HG02885 (cell line): ENCODE results near the gene TACR1.
"Not testable (repeated sequence)": the region's sequence is repeated elsewhere in the genome, so short reads cannot be mapped to it uniquely, and the experiment has no call there.

Experiments used
- ATAC-seq: cut with Tn5 transposase; IDR thresholded peaks from one replicate; pipeline ENCODE4 v1.9.1; 2021; ENCODE audit warnings: mild to moderate bottlenecking; ENCODE audit not compliant: unreplicated experiment, poor library complexity

TACR1 gene

DNA sequence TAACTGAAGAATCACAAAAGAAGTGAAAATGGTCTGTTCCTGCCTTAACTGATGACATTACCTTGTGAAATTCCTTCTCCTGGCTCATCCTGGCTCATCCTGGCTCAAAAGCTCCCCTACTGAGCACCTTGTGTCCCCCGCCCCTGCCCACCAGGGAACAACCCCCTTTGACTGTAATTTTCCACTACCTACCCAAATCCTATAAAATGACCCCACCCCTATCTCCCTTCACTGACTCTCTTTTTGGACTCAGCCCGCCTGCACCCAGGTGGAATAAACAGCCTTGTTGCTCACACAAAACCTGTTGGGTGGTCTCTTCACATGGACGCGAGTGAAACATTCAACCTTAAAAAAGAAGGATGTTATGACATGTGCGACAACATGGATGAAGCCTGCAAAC is 142.2 kb downstream of the TACR1 start:
- ATAC-seq, result not testable (repeated sequence)

DNA sequence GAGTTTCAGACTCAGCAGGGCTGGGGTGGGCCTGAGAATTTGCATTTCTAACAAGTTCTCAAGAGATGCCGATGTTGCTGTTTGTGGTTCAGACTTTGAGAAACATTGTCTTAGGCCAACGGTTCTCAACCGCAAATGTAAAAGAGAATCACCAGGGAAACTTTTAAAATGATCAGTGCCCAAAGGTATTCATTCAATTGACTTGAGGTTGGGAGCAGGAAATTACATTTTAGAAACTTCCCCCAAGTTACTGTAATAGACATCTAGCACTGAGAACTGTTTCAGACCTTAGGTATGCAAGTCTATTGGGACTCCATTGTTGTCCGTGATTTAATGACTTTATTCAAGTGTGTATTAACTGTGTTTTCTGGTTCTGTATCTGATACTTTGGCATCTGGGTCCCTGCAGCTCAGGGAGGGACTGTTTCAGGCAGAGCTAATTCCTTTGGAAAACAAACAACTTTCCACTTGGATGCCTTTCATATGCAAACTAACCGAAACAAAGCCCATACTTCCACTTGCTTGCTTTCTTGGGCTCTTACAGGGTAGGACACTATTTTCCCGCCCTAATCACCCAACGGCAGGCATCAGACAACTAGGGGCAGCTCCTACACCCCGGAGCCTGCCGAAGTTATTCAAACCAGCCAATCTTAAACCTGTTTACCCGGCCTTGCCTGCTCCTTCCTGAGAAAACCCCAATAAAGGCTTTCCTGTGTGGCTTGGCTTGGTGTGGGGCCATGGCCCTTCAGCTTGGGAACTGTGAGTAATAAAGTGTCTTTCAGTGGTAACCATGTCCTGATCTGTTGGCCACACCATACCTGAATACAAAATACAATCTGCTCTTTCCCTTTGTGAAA is 143.3 kb downstream of the TACR1 start:
- peak; percentile 74 for ATAC-seq

DNA sequence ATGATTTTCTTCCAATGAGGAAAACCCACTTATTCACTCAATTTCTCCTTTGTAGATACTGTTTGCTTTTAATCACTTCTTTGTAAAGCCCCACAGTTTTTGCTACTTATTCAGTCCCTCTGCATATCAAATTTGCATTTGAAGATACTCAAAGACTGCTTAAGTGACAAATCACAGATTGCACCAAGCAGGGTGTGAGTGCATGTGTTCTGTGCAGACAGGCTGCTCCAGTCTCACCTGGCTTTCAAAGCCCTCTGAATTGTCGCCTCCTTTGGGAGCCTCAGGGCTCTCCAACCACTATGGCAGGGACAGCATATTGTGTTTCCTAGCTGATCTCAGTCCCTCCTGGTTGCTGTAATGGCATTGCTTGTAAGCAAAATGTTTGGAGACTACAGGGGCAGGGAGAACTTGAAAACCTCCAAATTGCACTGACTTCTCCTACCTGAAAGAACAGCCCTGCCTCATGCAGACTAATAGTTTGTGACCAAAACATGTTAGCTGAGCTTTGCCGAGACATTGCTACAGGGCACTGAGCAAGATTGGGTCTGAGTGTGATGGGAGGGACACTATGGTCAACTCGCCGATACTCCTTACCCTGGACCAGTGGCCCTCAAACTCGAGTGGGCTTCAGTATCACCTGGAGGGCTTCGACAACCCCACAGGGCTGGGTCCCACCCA is 144.0 kb downstream of the TACR1 start:
- ATAC-seq, result peak; percentile 18

DNA sequence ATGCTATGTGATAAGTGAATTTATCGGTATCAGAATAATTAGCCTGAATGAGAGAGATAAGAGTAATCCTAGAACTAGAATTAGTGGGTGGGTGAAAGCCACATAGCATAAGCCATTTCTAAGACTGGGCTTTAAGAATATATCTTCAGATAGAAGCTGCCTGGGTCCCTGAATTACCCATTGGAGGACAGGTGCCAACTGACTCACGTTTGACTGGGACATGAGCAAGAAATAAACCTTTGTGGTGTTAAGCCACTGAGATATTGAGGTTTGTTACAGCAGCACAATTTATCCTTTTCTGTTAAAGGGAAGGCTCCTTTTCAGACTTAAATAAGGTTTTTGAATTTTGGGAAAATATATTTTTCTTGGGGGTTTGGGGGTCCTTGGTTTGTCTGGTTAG is 145.0 kb downstream of the TACR1 start:
- no peak for ATAC-seq

DNA sequence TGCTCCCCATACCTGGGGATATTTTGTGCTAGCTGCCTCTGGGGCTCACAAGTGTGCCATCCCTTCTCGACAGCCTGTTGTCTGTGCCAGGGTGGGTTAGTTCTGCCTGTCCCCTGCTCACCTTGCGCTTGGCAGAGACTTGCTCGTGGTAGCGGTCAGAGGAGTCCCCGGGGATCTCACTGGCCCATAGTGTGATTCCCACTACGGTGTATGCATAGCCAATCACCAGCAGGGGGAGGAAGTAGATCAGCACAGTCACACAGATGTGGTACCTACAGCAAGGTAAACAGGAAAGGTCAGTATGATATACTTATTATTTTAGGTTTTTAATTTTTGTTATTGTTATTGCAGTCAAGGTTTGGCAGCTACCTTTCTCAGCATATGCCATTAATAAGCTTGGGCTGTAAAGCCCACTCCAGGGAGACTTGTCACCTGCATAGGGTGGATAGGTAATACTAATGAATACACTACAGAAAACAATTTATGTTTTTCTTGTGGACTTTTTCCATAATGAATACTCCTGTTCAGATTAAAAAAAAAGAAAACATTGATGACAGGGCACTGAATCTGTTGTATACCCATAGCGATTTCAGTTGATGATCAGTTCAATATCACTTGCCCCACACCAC is 145.7 kb downstream of the TACR1 start:
- ATAC-seq, result peak; percentile 70

DNA sequence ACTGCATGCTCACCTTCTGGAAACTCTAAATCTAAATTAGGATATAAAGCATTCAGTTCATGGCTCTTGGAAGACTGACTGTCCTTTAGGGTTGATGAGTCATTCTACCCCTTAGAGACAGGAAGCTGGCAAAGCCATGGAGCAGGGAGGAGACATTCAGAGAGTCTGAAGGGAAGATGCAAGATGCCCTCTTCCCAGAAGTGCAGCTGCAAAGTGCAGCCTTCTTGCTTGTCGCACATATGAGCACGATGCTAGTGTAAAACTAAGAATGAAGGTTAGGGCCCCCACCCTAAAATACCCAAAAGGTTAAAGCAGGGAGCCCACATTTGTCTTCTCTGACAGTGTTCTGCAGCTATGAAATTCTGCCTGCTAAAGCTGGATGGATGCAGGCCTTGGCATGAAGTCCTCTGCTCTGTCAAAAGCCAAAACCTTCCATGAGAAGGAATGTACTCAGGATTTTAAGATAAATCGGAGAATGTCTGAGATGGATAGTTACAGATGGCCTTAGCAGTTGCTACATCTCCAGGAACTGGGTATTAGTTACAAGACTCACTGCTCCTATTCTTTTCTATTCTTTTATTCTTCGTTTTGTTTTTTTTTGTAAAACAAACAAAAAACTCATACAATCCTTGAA is 151.2 kb downstream of the TACR1 start:
- ATAC-seq, result no peak

DNA sequence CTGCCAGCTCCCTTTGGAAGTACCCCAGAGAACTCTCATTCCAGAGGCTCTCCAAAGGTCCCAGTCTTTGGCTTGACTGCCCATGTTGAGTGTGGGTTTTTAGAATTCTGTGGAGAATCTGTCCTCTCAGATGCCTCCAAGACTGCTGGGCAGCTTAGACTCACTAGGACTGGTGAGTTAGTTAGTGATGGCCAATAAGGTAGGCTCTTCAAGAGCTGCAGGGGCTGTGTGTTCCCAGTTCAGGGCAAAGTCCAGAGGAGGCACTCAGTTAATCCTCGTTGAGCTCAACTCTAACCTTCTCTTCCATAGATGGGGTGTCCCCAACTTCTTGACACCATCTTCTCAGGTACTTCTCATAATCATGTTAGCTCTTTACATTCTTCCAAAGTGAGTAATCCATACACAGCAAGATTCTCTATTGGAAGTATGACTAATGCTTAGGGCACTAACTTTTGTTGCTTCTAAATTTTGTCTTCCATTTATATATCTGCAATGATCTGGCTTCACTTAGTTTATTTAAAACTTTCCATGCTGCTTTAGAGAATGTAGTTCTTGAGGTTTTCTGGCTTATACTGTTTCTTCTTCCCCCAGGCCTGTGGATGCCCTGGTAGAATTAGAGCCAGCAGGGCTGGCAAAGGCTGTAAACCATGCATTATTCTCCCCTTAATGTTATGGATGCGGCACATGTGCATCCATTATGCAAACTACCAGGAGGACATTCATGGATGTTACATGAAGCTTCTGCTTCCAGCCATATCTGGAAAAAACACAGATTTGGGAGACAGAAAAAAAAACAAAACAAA is 151.9 kb downstream of the TACR1 start:
- no peak for ATAC-seq

DNA sequence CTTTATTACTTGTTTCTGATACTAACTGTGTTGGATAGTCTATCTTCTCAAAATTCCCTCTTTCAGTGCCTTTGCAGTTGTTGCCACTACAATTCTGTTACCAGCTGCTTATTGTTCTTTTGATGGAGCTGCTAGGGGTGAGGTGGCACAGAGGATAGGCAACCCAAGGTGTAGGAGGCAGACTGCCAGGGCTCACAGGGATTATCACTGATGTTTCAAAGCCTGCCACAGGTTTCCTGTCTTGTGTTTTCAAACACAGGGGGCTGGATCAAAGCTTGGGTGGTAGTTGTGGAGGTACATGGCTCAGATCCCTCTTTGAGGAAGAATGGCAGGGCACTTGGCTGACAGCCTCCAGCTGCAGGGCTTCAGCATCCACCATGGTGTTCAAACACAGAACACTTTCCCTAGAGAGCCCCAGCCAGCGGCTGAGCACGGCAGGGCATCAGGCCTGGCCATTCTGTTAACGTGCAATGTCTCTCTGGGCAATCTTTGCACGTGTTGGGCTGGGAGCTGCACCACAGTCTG is 153.7 kb downstream of the TACR1 start:
- ATAC-seq, result no peak

DNA sequence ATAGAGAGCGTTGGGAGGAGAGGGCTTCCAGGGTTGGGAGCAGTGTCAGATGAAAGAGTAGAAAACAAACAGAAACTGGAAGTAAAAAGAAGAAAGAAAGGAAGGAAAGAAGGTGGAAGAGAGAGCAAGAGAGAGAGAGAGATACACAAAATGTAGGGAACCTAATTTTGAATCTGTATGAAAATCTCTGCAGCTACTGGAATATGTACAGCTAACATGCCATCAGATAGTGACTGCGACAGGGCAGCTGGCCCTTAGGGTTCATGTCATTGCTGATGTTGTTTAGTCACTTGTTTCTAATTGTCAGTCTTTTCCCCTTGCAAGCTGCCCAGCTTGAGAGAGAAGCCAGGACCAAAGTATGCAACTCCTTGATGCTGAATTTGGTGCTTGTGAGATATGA is 155.0 kb downstream of the TACR1 start:
- no peak for ATAC-seq

DNA sequence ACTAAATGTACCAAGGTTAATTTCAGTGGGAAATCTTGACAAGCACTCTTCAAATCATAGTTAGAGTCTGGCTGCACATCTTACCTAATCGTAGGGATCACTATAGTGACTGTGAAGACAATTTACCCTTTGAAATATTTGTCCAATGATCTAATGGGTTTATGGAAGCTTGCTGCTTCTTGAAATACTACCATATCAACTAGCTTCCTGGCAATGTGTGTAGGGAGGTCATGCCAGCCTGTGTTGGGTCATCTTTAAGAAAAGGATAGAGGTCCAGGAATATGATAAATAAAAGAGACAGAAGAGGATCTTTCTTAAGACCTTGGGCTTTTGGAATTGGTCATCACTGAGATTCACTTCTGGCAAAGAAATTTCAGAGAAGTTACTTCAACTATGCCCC is 156.5 kb downstream of the TACR1 start:
- ATAC-seq, result no peak

DNA sequence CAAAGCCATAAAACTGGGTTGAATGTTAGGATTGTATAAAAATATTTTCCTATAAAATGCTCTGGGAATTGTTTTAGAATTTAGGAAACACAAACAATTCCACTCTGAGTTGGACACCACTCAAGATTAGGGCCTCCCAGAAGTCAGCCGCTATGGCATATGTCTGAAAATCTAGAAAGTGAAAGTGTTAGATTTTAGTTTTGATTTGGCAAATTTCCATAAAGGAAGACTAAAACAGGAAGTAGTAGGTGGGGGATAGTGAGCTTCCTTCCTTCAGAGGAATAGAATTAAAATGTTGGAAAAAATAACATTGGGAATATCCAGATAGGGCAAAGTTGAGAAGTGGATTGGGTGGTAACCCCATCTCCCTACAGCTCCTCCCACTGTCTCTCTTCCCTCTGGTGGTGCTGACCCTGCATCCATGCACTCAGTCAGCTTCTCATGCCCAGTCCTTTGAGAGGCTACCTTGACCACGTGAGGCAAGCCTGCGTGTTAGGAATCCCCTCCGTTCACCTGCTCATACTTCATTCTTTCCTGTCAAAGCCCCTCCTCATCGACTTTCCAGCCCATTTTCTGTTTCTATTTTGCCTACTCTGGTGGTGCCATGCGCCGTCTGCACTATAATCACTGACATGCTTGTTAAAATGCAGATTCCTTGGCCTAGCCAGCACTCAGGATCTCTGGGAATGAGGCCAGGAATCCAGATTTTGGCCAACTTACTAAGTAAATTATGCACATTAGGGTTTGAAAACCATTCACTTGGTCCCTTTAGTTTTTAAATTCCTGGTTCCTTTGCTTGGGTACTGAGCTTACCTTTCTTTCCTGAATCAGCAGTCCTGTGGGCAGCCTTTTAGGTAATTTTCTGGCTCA is 157.4 kb downstream of the TACR1 start:
- ATAC-seq, result peak; percentile 57

DNA sequence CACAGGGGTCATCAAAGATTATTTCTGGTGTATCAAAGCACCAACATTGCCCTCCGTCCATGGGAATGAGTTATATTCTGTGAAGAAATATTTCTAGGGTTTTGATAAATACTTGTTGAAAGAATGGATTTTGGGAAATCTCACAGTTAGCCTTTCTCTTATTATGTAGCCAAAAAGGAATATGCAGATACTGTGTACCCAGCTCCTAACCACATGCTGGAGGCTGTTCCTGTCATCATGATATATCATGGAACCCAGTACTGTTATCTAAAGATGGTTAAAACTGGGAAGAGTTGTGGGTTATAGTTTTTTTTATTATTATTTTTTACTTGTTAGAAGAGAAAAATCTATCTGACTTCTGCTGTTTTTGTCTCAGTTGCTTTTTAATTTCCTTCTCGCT is 158.1 kb downstream of the TACR1 start:
- no peak for ATAC-seq

DNA sequence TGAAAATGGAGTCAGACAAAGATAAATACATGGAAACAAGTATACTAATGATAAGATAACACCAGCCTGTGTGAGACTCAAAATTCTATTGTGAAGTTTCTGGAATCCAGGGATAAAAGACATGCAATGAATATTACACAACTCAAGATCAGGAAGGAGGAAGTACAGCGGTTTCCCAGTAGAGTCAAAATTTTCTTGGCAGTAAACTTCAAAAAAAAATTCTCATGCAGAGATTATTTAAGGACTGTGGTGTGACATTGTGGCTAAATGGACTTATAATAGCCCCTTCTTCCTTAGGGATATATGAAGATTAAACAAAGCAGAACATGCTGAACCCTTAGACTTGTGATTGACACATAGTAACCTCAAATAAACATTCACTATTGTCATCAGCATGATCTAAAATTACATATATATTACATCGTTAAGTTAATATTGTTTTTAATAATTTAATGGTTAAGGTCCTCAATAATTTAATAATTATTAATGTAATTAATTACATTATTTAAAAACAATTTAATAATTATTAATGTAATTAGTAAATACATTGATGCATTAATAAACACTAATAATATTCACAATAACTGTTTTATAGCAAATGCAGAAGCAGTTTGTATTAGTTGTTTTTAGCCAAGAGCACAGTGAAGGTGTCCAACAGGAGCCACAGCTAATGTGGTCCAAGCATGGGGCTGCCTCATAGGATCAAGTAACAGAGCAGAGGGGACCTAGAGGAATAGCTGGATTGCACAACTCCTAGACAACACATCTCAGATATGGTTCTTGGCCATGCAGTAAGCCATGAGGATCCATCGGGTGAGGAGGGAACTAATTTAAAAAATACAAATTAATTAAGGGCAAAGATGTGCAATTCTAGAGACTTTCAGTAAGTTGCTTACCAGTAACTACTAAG is 163.6 kb downstream of the TACR1 start:
- ATAC-seq, result no peak

DNA sequence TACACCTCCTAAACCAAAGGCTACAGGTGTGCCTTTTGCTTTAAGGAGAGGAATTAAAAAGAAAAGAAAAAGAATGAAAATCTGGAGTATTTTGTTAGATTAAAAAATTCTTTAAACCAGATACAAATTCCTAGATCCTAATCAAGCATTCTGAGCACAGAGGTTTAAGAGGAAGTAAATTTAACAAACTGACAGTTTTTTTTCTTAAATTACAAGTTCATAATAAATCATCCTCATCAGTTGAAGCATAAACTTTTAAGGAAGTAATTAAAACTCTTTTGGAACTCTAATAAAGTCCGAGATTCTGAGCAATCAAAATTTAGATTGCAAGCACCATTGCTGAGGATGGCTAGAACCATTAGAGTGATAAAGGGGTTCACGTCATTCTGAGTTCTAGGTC is 165.8 kb downstream of the TACR1 start:
- no peak for ATAC-seq

DNA sequence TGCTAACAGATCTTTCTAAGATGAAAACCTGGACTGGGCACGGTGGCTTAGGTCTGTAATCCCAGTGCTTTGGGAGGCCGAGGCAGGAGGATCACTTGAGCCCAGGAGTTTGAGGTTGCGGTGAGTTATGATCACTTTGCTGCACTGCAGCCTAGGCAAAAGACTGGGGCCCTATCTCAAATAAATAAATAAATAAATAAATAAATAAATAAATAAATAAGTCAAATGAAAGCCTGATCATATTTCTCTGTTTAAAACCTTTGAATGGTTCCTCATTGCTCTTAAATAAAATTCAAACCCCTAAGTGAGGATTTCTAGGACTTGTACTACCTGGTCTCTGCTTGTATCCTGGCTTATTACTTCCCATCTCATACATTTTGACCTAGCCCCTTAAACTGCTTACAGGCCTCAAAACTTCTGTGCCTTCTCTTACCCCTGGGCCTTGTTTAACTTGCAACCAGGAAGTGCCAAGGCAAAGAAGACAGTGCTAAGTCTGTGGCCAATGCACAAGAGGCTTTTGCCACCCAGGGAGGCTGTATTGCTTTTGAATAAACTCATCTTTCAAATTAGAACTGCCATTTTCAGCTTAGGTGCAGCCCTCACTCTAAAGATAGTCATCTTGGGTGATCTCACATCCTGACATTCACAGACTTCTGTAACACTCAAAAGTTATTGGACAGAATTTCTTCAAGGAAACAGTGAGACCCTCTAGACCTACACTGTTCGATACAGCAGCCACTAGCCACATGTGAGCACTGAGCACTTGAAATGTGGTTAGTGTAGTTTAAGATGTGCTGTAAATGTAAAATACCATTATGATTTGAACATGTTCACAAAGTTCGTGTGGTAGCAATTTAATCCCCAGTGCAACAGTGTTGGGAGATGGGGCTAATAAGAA is 167.2 kb downstream of the TACR1 start:
- ATAC-seq, result no peak

DNA sequence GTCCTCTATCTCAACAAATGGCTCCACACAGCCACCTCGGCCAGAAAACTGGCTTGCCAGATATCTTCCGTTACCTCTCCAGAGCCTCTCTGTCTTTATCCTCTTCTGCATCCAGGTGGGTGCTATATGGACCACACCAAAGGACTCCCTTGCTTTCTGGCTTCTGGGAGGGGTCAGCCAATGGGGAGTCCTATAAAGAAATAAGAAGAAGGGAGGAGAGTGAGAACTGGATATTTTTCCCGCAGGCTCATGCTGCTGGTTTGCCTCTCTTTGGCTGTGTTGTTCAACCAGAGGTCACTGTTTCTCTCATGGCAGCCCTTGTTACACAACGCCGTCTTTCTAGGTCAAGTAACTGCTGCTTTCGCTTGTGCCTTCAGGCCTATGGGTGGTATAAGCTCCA is 168.1 kb downstream of the TACR1 start:
- no peak for ATAC-seq
